Kidney tubule cell (primary cell): ENCODE results near the gene MAP3K15.
A peak's percentile ranks its signal among the peaks of the same experiment; 100 is the strongest.
"Not testable (repeated sequence)": the region's sequence is repeated elsewhere in the genome, so short reads cannot be mapped to it uniquely, and the experiment has no call there.

ENCODE experiments used
- DNase-seq: peaks from one replicate; pipeline ENCODE4 v3.0.0-alpha.2; 2018; ENCODE audit warnings: low spot score

The MAP3K15 gene

DNA sequence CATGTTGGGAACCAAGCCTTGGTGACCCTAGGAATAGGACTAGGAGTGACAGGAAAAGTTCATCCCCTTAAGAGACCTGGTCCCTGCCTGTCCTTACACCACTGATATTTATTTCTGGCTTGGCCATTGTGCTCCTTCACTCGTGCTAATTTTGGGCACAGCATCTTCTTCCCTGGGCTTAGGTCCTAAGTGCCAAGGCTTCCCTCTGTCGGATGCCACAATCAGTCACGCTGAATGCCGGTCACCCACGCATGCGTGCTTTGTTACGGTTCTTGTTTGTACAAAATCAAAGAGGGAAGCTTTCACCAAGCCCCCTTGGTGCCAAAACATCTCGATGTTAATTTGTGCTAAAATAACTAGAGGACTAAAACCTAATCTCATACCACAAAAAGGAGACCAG is 17.4 kb upstream of the MAP3K15 start:
- DNase-seq: no peak

DNA sequence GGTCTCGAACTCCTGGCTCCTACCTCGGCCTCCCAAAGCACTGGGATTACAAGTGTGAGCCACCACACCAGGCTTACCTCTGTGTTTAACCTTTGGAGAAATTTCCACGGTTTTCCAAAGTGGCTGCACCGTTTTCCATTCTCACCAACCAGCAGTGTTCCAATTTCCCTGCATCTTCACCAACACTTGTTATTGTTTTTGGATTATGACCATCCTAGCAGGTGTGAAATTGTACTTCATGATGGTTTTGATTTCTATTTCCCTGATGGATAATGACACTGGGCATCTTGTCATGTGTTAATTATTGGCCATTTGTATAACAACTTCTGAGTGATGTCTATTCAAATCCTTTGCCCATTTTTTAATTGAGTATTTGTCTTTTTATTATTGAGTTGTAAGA is 2.7 kb upstream of the MAP3K15 start:
- DNase-seq: no peak

- no peak for DNase-seq
Measured at GRCh38 chrX:19515615-19516105, 352 bp upstream of the MAP3K15 start.

DNA sequence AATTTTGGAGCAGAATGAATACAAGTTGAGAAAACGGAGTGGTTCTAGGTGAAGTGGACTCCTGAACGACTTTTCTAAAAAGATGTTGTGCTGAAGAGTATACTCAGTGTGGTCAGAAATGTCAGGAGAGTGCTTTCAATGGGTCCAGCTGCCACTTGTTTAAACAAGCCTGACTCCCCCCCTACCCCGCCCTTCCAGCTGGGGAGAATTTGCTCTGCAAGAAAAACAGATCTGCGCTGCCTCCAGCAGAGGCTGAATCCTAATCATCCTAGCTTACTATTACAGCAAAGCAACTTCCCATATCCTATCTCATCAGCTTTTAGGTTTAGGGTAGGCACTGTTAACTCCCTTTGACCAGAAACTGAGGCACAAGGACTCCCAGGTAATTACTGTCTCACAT is 1.9 kb downstream of the MAP3K15 start:
- peak; percentile 2 for DNase-seq

GRCh38 chrX:19512961-19513360 is 2.3 kb downstream of the MAP3K15 start:
- peak; percentile 58 for DNase-seq

GRCh38 chrX:19512359-19512758 is 2.9 kb downstream of the MAP3K15 start:
- no peak for DNase-seq

GRCh38 chrX:19511796-19512195 is 3.5 kb downstream of the MAP3K15 start:
- not testable (repeated sequence) for DNase-seq

- no peak for DNase-seq
Measured at GRCh38 chrX:19496711-19497110, 18.6 kb downstream of the MAP3K15 start.

- DNase-seq: peak; percentile 6
Measured at GRCh38 chrX:19487520-19488200, 27.6 kb downstream of the MAP3K15 start.

DNA sequence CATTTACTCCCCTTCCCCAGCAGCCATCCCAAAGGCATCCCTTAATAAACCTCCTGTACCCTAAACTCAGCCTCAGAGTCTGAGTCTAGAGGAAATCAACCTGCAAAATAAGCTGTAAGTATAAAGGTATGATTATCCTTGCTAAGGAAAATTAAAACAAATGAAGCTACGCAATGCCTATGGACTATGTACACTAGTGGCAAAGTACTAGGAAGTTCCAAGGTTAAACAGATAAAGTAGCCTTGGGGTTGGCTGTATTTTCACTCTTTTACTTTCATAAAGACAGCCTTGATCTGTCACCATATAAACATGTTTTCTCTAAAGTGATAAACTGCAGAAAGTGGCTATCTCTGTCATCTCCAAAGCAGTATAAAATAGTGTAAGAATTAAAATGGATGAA is 35.9 kb downstream of the MAP3K15 start:
- DNase-seq: no peak

- not testable (repeated sequence) for DNase-seq
Measured at GRCh38 chrX:19468383-19468782, 46.9 kb downstream of the MAP3K15 start.

DNA sequence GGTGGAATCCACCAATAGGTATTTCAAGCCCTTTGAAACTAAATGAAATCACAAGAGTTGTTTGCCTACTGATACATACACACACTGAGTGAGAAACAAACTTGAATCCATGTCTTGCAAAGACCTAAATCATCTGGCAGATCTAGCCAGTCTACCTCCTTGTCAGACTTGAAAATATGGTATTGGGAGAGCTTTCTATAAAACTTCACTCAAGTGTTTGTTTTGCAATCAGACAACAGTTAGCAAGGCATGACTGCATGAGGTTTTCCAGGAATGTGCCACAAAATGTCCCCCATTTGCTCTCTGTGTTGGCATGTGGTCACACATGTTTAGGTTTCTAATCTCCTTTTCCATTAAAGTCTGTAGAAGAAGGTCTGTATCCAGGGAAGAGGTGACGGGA is 52.4 kb downstream of the MAP3K15 start:
- DNase-seq: no peak

GRCh38 chrX:19462231-19462630 is 53.1 kb downstream of the MAP3K15 start:
- no peak for DNase-seq

DNA sequence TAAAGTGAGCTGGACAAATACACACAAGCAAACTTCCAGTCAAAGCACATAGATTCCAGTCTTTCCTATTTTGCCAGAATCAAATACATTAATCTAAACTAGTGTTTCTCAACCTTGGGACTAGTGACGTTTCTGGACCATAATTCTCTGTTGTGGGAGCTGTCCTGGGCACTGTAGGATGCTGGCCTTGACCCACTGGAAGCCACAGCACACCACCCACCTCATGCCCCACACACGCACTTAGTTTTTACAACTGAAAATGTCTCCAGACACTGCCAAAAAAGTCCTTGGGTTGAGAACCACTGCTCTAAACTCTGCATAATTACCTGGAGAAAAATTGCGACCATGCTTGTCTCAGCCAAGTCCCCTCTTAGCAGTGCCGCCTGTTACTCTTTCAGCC is 57.6 kb downstream of the MAP3K15 start:
- DNase-seq: no peak

- peak; percentile 49 for DNase-seq
Measured at GRCh38 chrX:19448077-19448476, 67.2 kb downstream of the MAP3K15 start.

- DNase-seq: no peak
Measured at GRCh38 chrX:19446397-19446796, 68.9 kb downstream of the MAP3K15 start.

GRCh38 chrX:19445772-19446171 is 69.5 kb downstream of the MAP3K15 start:
- not testable (repeated sequence) for DNase-seq

- no peak for DNase-seq
Measured at GRCh38 chrX:19443869-19444526, 71.3 kb downstream of the MAP3K15 start.

DNA sequence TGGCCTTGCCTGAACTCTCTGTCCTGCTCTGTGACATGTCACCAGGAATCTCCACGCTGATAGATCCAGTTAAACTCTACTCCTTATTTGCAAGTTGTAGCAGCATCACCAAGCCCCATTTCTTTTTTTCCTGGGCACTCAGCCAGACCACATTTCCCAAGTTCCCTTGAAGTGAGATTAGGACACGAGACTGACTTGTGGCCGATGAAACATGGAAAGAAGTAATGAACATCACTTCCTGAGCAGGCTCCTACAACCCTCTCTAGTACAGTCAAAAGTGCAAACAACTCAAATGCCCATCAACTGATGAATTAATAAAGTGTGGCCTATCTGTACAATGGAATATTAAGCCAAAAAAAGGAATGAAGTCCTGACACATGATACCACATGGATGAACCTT is 74.6 kb downstream of the MAP3K15 start:
- peak; percentile 65 for DNase-seq

DNA sequence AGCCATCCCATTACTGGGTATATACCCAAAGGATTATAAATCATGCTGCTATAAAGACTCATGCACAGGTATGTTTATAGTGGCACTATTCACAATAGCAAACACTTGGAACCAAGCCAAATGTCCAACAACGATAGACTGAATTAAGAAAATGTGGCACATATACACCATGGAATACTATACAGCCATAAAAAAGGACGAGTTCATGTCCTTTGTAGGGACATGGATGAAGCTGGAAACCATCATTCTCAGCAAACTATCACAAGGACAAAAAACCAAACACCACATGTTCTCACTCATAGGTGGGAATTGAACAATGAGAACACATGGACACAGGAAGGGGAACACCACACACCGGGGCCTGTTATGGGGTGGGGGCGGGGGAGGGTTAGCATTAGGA is 92.6 kb downstream of the MAP3K15 start:
- DNase-seq: not testable (repeated sequence)

- no peak for DNase-seq
Measured at GRCh38 chrX:19410259-19410658, 105.0 kb downstream of the MAP3K15 start.

DNA sequence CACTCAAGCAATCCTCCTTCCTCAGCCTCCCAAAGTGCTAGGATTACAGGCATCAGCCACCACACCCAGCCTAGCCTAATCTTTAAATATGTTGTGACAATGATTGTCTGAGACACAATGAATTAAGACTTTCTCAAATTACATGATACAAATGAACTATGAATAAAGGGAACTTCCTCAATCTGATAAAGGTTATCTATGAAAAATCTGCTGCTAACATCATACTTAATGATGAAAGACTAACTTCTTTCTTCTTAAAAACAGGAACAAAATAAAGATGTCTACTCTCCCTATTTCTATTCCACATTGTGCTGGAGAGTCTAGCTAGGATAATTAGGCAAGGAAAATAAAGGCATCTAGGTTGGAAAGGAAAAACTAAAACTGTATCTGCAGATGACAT is 111.6 kb downstream of the MAP3K15 start:
- DNase-seq: no peak

- no peak for DNase-seq
Measured at GRCh38 chrX:19392703-19393102, 122.6 kb downstream of the MAP3K15 start.

GRCh38 chrX:19392078-19392477 is 123.2 kb downstream of the MAP3K15 start:
- DNase-seq: no peak
